ENCODE data around the gene HMGCLL1. TPM values are rescaled to one million over a fixed set of nuclear protein-coding genes. Genes with fewer than 3 reads are reported as not detected.

The HMGCLL1 gene
- total and polyA plus RNA-seq, 8 donors = 0.69 to 8.1 (median 1.1) TPM

- DNase-seq (no peak), FAIRE-seq (peak; percentile 9), ATAC-seq (peak; percentile 71 to 82 (median 80))
- no peak overlapping the region for H3K27ac ChIP-seq
- no peak overlapping the region for H3K4me3 ChIP-seq
- H3K4me1 ChIP-seq = peaks cover 0 to 24% (median 20%) of the 10 kb centered on the region in 3 donors
- intact Hi-C loops (cut with DNase I) = loop anchor here in 1 of 3 donors (10.0 kb wide), 2 partner anchors 441 to 511 kb away; no protein-coding TSS in a partner anchor
- 39 to 45% methylated on average over 7 of the region's 7 CpGs for WGBS, 2 donors
- no peaks in the 10 kb centered on the region for H3K27me3 ChIP-seq
- H3K9me3 ChIP-seq = no peaks in the 10 kb centered on the region
- no peaks in the 10 kb centered on the region for H3K36me3 ChIP-seq
- TF ChIP-seq CTCF (IDR thresholded peaks at IDR 0.05) = no peak
Observed at GRCh38 chr6:55443238-55444134, 135.5 kb downstream of the HMGCLL1 start.

- ATAC-seq = no peak
- intact Hi-C loops (cut with DNase I) = no loop called here
- H3K27me3 ChIP-seq = no peaks in the 10 kb centered on the region
- DNase-seq = no peak
- no peak overlapping the region for H3K4me3 ChIP-seq
- no peaks in the 10 kb centered on the region for H3K9me3 ChIP-seq
- WGBS, 2 donors = 85 to 89% methylated on average over 3 of the region's 3 CpGs
- no peaks in the 10 kb centered on the region for H3K36me3 ChIP-seq
- H3K27ac ChIP-seq = no peak overlapping the region
- H3K4me1 ChIP-seq = peaks cover 0 to 6% (median 4%) of the 10 kb centered on the region in 3 donors
- no peak for FAIRE-seq
- TF ChIP-seq CTCF (IDR thresholded peaks at IDR 0.05) = no peak
Observed at GRCh38 chr6:55438203-55438602, 140.8 kb downstream of the HMGCLL1 start.

GRCh38 chr6:55437141-55437540, 141.9 kb downstream of the HMGCLL1 start:
- 53 to 74% methylated on average over 4 of the region's 4 CpGs for WGBS, 2 donors
- no peaks in the 10 kb centered on the region for H3K9me3 ChIP-seq
- no peaks in the 10 kb centered on the region for H3K27me3 ChIP-seq
- no peak for FAIRE-seq
- ATAC-seq = no peak
- intact Hi-C loops (cut with DNase I) = no loop called here
- H3K4me3 ChIP-seq = no peak overlapping the region
- H3K4me1 ChIP-seq = no peaks in the 10 kb centered on the region
- no peak overlapping the region for H3K27ac ChIP-seq
- DNase-seq = no peak
- TF ChIP-seq CTCF (IDR thresholded peaks at IDR 0.05) = no peak
- no peaks in the 10 kb centered on the region for H3K36me3 ChIP-seq

GRCh38 chr6:55433446-55434130, 145.4 kb downstream of the HMGCLL1 start:
- H3K4me1 ChIP-seq = no peaks in the 10 kb centered on the region
- no peaks in the 10 kb centered on the region for H3K9me3 ChIP-seq
- TF ChIP-seq CTCF (IDR thresholded peaks at IDR 0.05) = no peak
- intact Hi-C loops (cut with DNase I) = no loop called here
- H3K4me3 ChIP-seq = no peak overlapping the region
- FAIRE-seq (no peak), ATAC-seq (no peak), DNase-seq (no peak)
- 65 to 68% methylated on average over 2 of the region's 2 CpGs for WGBS, 2 donors
- no peak overlapping the region for H3K27ac ChIP-seq
- no peaks in the 10 kb centered on the region for H3K27me3 ChIP-seq
- H3K36me3 ChIP-seq = no peaks in the 10 kb centered on the region
